ENCODE measurements around the gene LHX3. TPM values are rescaled to one million over a fixed set of nuclear protein-coding genes. Genes with fewer than 3 reads are reported as not detected.

The LHX3 gene
- total RNA-seq = not detected in 2 replicates

DNA sequence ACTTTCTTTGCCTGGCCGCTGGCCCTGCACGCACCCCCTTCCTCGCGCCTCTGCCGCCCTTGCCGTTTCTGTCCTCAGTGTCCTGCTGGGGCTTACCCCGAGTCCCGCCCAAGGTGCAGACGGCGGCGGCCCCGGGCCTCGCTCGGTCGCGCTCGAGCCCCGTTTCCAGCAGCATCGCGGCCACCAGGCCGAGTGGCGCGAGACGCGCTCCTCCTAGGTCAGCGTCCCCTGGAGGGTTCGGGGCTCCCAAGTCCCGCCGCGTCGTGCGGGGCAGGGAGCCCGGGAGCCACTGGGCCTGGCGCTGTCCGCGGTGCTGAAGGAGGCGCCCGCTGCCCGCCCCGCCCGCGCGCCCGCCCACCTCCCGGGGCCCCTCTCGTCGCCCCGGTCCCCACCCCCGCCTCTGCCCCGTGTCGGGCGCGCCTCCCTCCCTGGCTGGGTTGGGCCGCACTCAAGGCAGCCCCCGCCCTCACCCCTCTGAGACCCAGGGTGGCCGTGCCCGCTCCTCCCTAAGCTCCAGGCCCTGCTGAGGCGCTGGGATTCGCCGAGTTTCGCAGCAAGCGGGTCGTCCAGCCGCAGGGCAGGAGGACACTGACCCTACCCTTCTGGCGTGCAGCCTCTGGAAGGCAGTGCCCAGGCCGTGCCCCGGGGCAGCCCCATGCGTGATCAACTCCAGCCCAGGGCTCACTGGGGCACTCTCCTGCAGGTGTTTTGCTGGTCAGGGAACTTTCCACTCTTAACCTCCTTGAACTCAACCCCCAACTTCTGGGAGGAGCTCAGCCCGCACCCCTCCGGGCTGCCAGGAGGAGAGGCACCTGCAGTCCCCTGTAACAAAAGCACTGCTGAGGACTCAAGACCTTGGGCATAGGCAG, at the start of gene LHX3:
Gene LHX3 (minus strand): TSS at position 291 of the 869 bp plus-strand sequence. CDS start 116 bp downstream, at position 175.

DNA sequence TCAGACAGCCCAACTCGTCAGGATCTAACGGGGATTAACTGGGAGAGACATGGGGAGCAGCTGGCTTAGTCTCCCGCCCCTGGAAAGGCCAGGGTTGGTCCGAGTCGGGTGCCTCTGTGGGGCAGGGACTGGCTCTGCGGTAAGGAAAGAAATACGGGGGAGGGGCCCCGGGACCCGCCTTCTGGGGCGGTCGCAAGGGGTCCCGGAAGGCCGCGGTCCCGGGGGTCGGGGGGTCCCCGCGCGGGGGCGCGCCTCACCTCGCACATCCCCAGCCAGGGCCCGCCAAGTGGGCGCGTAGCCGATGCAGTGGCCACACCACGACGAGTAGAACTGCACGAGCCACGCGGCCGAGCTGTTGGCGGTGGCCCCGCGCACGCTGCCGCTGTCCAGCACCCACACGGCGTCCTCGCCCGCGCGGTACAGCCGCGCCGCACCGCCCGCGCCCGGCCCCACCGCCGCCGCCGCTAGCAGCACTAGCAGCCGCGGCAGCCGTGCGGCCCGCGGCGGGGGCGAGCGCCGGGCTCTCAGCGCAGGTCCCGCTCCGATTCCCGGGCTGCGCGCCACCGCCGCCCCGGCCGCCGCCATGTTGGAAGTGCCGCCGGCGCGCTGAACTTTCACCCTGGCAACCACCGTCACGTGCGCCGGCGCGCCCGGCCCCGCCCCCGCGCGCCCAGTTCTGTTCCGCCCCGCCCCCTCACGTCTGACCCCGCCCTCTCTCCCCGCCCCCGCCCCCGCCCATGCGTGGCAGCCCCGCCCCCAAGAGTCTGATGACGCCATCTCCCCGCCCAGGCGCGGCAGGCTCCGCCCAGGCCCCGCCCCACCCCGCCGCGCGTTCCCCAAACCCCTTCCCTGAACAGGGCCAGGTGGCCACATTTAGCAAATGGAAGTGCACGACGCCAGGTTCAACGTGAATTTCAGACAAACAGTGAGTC, 40.6 kb upstream of the LHX3 start, which contains the start of gene QSOX2:
Gene QSOX2 (minus strand): TSS at position 594 of the 932 bp plus-strand sequence. CDS start 9 bp downstream, at position 585.

Other genes starting within 250 kb of the LHX3 start
- 31.4 and 47.4 TPM in 2 replicates for gene UBAC1, start 243.8 kb downstream of the LHX3 start, total RNA-seq
- 8.2 and 24.5 TPM in 2 replicates for gene NACC2, start 109.8 kb downstream of the LHX3 start, total RNA-seq
- gene TMEM250, start 86.3 kb downstream of the LHX3 start, total RNA-seq = 71.1 and 82.0 TPM in 2 replicates
- 15.4 and 18.4 TPM in 2 replicates for gene QSOX2, start 40.7 kb upstream of the LHX3 start, total RNA-seq
- under 0.01 and 0.14 TPM in 2 replicates for gene CCDC187, start 99.0 kb upstream of the LHX3 start, total RNA-seq
- gene GPSM1, start 122.4 kb upstream of the LHX3 start, total RNA-seq = 9.9 and 13.8 TPM in 2 replicates
- 8.2 and 14.0 TPM in 2 replicates for gene DNLZ, start 158.6 kb upstream of the LHX3 start, total RNA-seq
- gene CARD9, start 168.5 kb upstream of the LHX3 start, total RNA-seq = 0.34 and 1.2 TPM in 2 replicates
- 5.5 and 11.7 TPM in 2 replicates for gene SNAPC4, start 195.0 kb upstream of the LHX3 start, total RNA-seq
- 61.6 and 77.6 TPM in 2 replicates for gene ENTR1, start 205.5 kb upstream of the LHX3 start, total RNA-seq
- 40.7 and 44.9 TPM in 2 replicates for gene PMPCA, start 205.5 kb upstream of the LHX3 start, total RNA-seq
- 3.1 and 9.0 TPM in 2 replicates for gene INPP5E, start 234.7 kb upstream of the LHX3 start, total RNA-seq

Measured in nasal cavity respiratory epithelium epithelial cell of viscerocranial mucosa (primary cell).